NCI-H1105 treated with DMSO at 0.1 percent for 48 hours (cell line): Measurements from ENCODE around the gene TMEM18.
A peak's percentile ranks its signal among the peaks of the same experiment; 100 is the strongest.

ENCODE experiments used
- DNase-seq: peaks from one replicate; lab custom pipeline; 2025; lab: John Stamatoyannopoulos, UW

The TMEM18 gene

GRCh38 chr2:650343-651310 is 26.6 kb downstream of the TMEM18 start:
- no peak for DNase-seq

- DNase-seq: no peak
These were observed 27.5 kb downstream of the TMEM18 start for GRCh38 chr2:649426-650342.

GRCh38 chr2:648476-649424 is 28.5 kb downstream of the TMEM18 start:
- DNase-seq: no peak

- no peak for DNase-seq
These were observed 29.4 kb downstream of the TMEM18 start for GRCh38 chr2:647691-648231.

GRCh38 chr2:647003-647560 is 30.1 kb downstream of the TMEM18 start:
- no peak for DNase-seq

- DNase-seq: no peak
These were observed 32.3 kb downstream of the TMEM18 start for GRCh38 chr2:644871-645270.

- no peak for DNase-seq
These were observed 33.4 kb downstream of the TMEM18 start for GRCh38 chr2:643761-644160.

- DNase-seq: no peak
These were observed 33.9 kb downstream of the TMEM18 start for GRCh38 chr2:643334-643733.

GRCh38 chr2:641872-642815 is 35.1 kb downstream of the TMEM18 start:
- no peak for DNase-seq

- no peak for DNase-seq
These were observed 35.9 kb downstream of the TMEM18 start for GRCh38 chr2:641164-641871.

- DNase-seq: no peak
These were observed 37.5 kb downstream of the TMEM18 start for GRCh38 chr2:639703-640102.

GRCh38 chr2:637804-638203 is 39.4 kb downstream of the TMEM18 start:
- no peak for DNase-seq

- DNase-seq: no peak
These were observed 39.8 kb downstream of the TMEM18 start for GRCh38 chr2:637406-637776.

- DNase-seq: peak; percentile 3
These were observed 40.4 kb downstream of the TMEM18 start for GRCh38 chr2:636641-637405.

GRCh38 chr2:635687-636621 is 41.3 kb downstream of the TMEM18 start:
- no peak for DNase-seq

GRCh38 chr2:634636-635388 is 42.4 kb downstream of the TMEM18 start:
- no peak for DNase-seq

GRCh38 chr2:634041-634440 is 43.2 kb downstream of the TMEM18 start:
- DNase-seq: no peak
